Adipocyte (in vitro differentiated cells): ENCODE data around the gene BABAM2.

Source experiments
- DNase-seq: peaks from one replicate; pipeline ENCODE4 v3.0.0-alpha.2; 2015; ENCODE audit warnings: low read depth
- H3K27me3 ChIP-seq: replicated peaks from 2 replicates; pipeline ENCODE4 v1.7.0; 2013; ENCODE audit warnings: mild to moderate bottlenecking, low read length, moderate library complexity; ENCODE audit not compliant: control insufficient read depth, insufficient read depth
- H3K36me3 ChIP-seq: 2 replicates; pipeline ENCODE4 v1.7.0; 2013; ENCODE audit warnings: low read length, mild to moderate bottlenecking, moderate library complexity; ENCODE audit not compliant: control insufficient read depth, insufficient read depth, severe bottlenecking
- H3K4me1 ChIP-seq: 2 replicates; pipeline ENCODE4 v1.7.0; 2013; ENCODE audit warnings: mild to moderate bottlenecking, low read length, moderate library complexity; ENCODE audit not compliant: control insufficient read depth, insufficient read depth
- H3K4me3 ChIP-seq: 2 replicates; pipeline ENCODE4 v1.7.0; 2013; ENCODE audit warnings: mild to moderate bottlenecking, low read length, moderate library complexity
- H3K9ac ChIP-seq: 2 replicates; pipeline ENCODE4 v1.7.0; 2013; ENCODE audit warnings: mild to moderate bottlenecking, low read length, moderate library complexity
- H3K9me3 ChIP-seq: 2 replicates; pipeline ENCODE4 v1.7.0; 2013; ENCODE audit warnings: mild to moderate bottlenecking, low read length, moderate library complexity; ENCODE audit not compliant: control insufficient read depth

Gene BABAM2

DNA sequence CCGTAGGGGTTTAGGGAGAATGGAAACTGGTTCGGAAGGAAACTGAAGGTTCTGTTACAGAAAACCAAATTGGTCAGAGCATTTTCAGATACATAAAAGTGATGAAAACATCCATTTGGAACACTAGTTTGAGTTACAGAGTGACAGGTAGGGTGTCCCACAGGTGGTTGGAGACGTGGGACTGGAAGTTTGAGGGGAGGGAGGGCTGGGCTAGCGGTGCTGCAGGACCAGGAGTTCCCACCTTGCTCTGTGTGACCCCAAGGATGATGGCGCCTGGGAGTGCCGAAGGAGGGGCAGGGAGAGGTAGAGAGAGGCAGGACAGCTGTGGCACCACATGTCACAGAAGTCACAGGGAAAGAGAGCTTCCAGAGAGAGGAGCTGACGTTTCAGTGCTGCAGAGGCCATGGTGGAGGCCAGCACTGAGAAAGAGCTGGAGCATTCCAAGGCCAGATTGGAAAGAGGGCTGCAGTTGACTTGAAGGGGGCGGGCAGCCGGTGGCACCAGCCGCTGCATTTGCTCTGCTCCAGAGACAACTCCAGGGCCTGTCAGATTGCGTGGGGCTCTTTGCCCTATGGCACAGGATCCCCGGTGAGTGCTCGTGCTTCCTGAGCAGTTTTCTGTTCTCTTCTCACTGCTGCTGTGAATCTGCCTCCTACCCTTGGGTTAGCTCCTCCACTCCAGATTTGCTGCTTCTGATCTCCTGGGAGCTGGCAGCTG, 445.9 kb downstream of the BABAM2 start:
- no peaks in the 10 kb centered on the region for H3K36me3 ChIP-seq
- H3K4me1 ChIP-seq, result peaks cover 65% of the 10 kb centered on the region
- no peak for DNase-seq
- H3K9ac ChIP-seq, result no peak overlapping the region
- H3K4me3 ChIP-seq, result no peak overlapping the region
- H3K9me3 ChIP-seq, result no peaks in the 10 kb centered on the region
- no peaks in the 10 kb centered on the region for H3K27me3 ChIP-seq

DNA sequence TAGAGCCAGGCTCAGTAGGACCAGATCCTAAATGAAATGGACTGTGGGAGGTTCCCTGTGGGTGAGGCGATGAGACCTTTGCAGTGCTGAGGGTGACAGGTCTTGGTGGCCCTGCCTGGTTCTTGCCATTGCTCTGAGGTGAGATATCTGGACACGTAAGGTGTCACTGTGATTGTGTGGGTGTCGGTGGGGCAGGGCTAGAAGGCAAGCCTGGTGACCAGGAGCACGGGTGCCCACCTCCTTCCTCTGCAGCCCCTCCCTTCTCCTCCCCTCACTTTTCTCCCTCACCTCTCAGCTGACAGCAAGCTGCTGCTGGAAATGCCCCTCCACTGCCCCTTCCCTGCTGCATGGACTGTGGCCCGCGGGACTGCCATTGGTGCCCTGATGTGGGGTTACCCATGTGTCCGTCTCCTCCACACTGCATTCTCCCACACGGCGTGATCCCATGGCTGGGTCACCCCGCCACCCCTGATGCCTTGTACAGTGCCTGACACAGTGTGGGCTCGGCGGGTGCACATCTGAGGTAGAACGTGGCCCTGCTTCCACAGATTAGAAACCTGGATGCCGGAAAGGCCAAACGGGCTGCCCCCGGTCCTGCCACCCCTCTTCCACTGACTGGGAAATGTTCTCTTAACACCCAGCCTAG, 446.6 kb downstream of the BABAM2 start:
- no peaks in the 10 kb centered on the region for H3K36me3 ChIP-seq
- DNase-seq, result no peak
- H3K4me1 ChIP-seq, result peaks cover 72% of the 10 kb centered on the region
- H3K27me3 ChIP-seq, result no peaks in the 10 kb centered on the region
- H3K9me3 ChIP-seq, result no peaks in the 10 kb centered on the region
- H3K4me3 ChIP-seq, result no peak overlapping the region
- H3K9ac ChIP-seq, result peak overlapping the region; percentile 69

- peak; percentile 95 for DNase-seq
- Histone ChIP-seq H3K4me1 (peaks cover 77% of the 10 kb centered on the region), H3K36me3 (no peaks in the 10 kb centered on the region), H3K4me3 (peak overlapping the region; percentile 36), H3K9ac (peak overlapping the region; percentile 69), H3K27me3 (no peaks in the 10 kb centered on the region), H3K9me3 (no peaks in the 10 kb centered on the region)
Observed at GRCh38 chr2:28338046-28338817, 447.7 kb downstream of the BABAM2 start.

- Histone ChIP-seq H3K9me3 (no peaks in the 10 kb centered on the region), H3K4me1 (peaks cover 75% of the 10 kb centered on the region), H3K9ac (peak overlapping the region; percentile 69), H3K27me3 (no peaks in the 10 kb centered on the region), H3K36me3 (no peaks in the 10 kb centered on the region), H3K4me3 (peak overlapping the region; percentile 22)
- DNase-seq, result peak; percentile 44
Observed at GRCh38 chr2:28338831-28339321, 448.3 kb downstream of the BABAM2 start.

DNA sequence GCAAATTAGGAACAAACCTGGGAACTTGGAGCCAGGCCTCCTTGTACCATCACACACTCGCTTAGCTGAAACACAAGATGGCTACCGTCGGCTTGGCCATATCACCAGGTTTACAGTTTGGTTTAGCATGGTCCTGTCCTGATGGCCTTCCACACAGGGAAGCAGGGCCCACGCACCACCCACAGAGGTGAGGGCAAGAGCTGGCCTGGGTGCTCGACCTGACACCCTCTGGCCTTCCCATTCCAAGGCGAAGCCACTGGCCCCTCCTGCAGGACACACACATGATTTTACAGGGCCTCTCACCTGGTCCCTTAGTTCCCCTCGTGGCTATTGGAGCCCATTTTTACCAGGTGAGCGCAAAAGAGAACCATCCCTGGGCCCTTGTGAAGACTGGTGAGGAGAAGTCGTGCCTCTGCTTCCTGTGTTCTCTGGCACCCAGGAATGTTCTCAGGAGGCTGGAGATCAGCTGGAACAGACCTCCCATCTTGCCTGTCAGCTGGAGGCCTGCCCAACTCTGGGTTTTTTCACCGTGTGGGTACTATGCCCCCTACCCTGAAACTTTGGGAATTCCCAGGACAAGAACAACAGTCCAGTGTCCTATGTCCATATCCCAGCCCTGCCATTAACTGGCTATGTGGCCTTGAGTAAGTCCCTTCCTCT, 449.1 kb downstream of the BABAM2 start:
- peaks cover 68% of the 10 kb centered on the region for H3K4me1 ChIP-seq
- H3K9me3 ChIP-seq, result no peaks in the 10 kb centered on the region
- H3K27me3 ChIP-seq, result no peaks in the 10 kb centered on the region
- H3K36me3 ChIP-seq, result no peaks in the 10 kb centered on the region
- DNase-seq, result no peak
- H3K4me3 ChIP-seq, result no peak overlapping the region
- H3K9ac ChIP-seq, result peak overlapping the region; percentile 69

- Histone ChIP-seq H3K4me1 (peaks cover 66% of the 10 kb centered on the region), H3K27me3 (no peaks in the 10 kb centered on the region), H3K9me3 (no peaks in the 10 kb centered on the region), H3K9ac (no peak overlapping the region), H3K4me3 (no peak overlapping the region), H3K36me3 (no peaks in the 10 kb centered on the region)
- no peak for DNase-seq
Observed at GRCh38 chr2:28340312-28341202, 450.0 kb downstream of the BABAM2 start.

DNA sequence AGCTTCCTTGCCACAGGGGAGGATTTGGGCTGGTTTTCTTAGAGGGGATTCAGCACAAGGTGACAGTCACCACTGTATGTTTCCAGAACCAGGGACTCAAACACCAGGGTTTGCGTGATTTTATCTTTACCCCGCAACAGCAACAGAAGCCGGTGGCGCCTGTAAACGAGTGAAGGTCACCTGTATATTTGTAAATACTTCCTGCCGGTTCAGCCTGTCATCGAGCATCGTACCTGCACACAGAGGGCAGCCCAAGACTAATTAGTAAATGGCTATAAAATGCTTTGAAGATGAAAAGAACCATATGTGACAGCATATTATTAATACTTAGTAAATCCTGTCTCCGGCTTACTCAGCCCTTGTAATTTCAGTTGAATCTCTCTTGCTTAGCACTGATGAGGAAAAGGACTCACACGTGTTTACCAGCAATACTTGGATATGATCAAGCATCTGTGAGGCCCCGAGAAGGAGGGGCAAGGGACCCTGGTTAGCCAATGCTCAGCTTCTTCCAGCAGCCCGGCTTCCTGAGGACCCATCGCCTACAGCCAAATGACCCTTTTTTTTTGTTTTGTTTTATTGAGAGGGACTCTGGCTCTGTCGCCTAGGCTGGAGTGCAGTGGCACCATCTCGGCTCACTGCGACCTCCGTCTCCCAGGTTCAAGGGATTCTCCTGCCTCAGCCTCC, 450.8 kb downstream of the BABAM2 start:
- Histone ChIP-seq H3K4me3 (no peak overlapping the region), H3K9ac (peak overlapping the region; percentile 18), H3K9me3 (no peaks in the 10 kb centered on the region), H3K27me3 (no peaks in the 10 kb centered on the region), H3K36me3 (no peaks in the 10 kb centered on the region), H3K4me1 (peaks cover 66% of the 10 kb centered on the region)
- no peak for DNase-seq

GRCh38 chr2:28342081-28342967, 451.8 kb downstream of the BABAM2 start:
- Histone ChIP-seq H3K27me3 (no peaks in the 10 kb centered on the region), H3K4me1 (peaks cover 58% of the 10 kb centered on the region), H3K4me3 (peak overlapping the region; percentile 59), H3K36me3 (no peaks in the 10 kb centered on the region), H3K9ac (peak overlapping the region; percentile 77), H3K9me3 (no peaks in the 10 kb centered on the region)
- peak; percentile 85 for DNase-seq

DNA sequence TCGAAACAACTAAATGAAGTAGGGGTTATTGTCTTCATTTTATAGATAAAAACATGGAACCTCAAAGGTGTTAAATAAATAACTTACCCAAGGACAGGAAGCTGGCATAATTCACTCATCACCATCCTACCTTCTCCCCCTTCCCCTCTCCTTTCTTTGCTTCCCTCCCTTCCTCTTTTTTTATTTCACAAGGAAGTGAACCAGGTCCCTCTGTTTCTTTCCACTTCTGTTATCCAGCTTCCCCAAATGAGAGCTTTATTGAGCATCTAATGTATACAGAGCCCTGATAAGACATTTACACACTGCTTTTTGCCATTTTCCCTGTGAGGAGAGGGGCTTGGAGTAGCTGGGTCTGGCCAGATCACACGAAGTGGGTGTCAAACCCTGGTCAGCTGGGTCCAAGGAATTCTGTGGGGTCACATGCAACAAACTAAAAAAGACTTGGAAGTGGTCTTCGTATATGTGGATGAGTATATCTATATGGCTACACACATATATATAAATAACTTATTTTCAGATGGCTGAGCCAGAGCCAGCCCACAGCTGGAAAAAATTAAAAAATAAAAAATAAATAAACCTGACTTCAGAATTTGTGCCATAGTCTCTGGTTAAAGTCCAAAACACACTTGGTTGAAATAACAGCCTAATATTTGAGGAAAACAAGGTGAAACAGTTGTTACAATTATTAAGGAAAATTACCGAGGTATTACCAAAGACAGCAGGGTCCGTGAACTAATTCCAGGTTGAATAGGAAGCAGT, 452.8 kb downstream of the BABAM2 start:
- Histone ChIP-seq H3K9me3 (no peaks in the 10 kb centered on the region), H3K4me1 (peaks cover 53% of the 10 kb centered on the region), H3K36me3 (no peaks in the 10 kb centered on the region), H3K9ac (peak overlapping the region; percentile 77), H3K4me3 (no peak overlapping the region), H3K27me3 (no peaks in the 10 kb centered on the region)
- DNase-seq, result peak; percentile 48
